Thyroid gland (tissue), 4 donors: ENCODE results near the gene CRYL1. TPM values are rescaled to one million over a fixed set of nuclear protein-coding genes. Genes with fewer than 3 reads are reported as not detected.

ENCODE experiments used
- DNase-seq, 2 donors: peaks; one replicate each; pipeline ENCODE4 v3.0.0-alpha.2; 2019
- H3K27ac ChIP-seq, 3 donors: fragments of 200-600 bp; sonication (generic); 1 replicate in 2 of 3; 2 replicates in 1 of 3; pipeline ENCODE4 v1.5.1; 2016 to 2019; ENCODE audit warnings: mild to moderate bottlenecking in 1 of 3, moderate library complexity in 1 of 3
- H3K27me3 ChIP-seq: fragments of 200-600 bp; sonication (generic); one replicate; pipeline ENCODE4 v1.5.1; 2019
- H3K36me3 ChIP-seq, 2 donors: fragments of 200-600 bp; sonication (generic); one replicate each; pipeline ENCODE4 v1.5.1; 2016 to 2019
- H3K4me1 ChIP-seq, 2 donors: fragments of 200-600 bp; sonication (generic); one replicate each; pipeline ENCODE4 v1.5.1; 2017 to 2019
- H3K4me3 ChIP-seq, 3 donors: fragments of 200-600 bp; sonication (generic); replicated peaks in 1 of 3; 1 replicate in 2 of 3; 2 replicates in 1 of 3; pipeline ENCODE4 v1.5.1; 2016; ENCODE audit warnings: mild to moderate bottlenecking in 1 of 3
- H3K9me3 ChIP-seq: fragments of 200-600 bp; sonication (generic); one replicate; pipeline ENCODE4 v1.5.1; 2017
- POLR2A ChIP-seq, 2 donors: fragments of 450-650 bp; IDR thresholded peaks; one replicate each; pipeline ENCODE4 v1.6.1; 2017; ENCODE audit warnings: antibody characterized with exemption in 2 of 2, mild to moderate bottlenecking in 2 of 2, moderate library complexity in 1 of 2
- WGBS, 2 donors: methylation state at CpG; one replicate each; pipeline ENCODE4 v1.1.5; 2017; 5-methylcytosine and 5-hydroxymethylcytosine counted together
- intact Hi-C: fragments of 100-400 bp; cut with DNase I; formaldehyde crosslinking; loops from one replicate; pipeline ENCODE4 v1.15.1; 2023
- total RNA-seq, 4 donors: library from RNA; depleted of rRNA; stranded (reverse); fragments of >200 nt; gene quantifications; one replicate each; pipeline ENCODE4 v1.2.3, GENCODE V29; 2016
- TF ChIP-seq, protein P1 (sequence below), 6 experiments: fragments of 200-600 bp in 3 of 6; fragments of 450-650 bp in 3 of 6; sonication (generic) in 3 of 6; IDR thresholded peaks; one replicate each; pipeline ENCODE4 v1.5.1; 2016 to 2019; ENCODE audit warnings: antibody characterized with exemption in 6 of 6, mild to moderate bottlenecking in 2 of 6, inconsistent platforms in 1 of 6, moderate library complexity in 1 of 6

Gene CRYL1
- total RNA-seq, 4 donors from 2014 or later, result 33.1 to 53.8 (median 46.7) TPM

DNA sequence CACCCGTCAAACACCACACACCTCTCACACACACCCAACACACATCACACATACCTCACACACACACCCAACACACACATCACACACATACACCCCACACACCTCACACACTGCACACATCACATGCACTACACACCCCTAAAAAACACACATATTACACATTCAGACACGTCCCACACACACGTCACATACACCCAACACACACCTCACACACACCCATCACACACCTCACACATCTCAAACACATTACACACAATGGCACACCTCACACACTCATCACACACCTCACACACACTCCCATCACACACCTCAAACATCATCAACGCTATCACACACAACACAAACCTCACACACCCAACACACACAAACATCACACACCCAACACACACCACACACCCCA, 133.1 kb downstream of the CRYL1 start:
- H3K4me3 ChIP-seq, result no peak overlapping the region
- intact Hi-C loops, result no loop called here
- no peaks in the 10 kb centered on the region for H3K9me3 ChIP-seq
- WGBS, 2 donors, result 95 to 98% methylated on average over 4 of the region's 4 CpGs
- H3K27ac ChIP-seq, result no peak overlapping the region
- DNase-seq, result no peak
- no peaks in the 10 kb centered on the region for H3K36me3 ChIP-seq
- TF ChIP-seq, protein P1, sequence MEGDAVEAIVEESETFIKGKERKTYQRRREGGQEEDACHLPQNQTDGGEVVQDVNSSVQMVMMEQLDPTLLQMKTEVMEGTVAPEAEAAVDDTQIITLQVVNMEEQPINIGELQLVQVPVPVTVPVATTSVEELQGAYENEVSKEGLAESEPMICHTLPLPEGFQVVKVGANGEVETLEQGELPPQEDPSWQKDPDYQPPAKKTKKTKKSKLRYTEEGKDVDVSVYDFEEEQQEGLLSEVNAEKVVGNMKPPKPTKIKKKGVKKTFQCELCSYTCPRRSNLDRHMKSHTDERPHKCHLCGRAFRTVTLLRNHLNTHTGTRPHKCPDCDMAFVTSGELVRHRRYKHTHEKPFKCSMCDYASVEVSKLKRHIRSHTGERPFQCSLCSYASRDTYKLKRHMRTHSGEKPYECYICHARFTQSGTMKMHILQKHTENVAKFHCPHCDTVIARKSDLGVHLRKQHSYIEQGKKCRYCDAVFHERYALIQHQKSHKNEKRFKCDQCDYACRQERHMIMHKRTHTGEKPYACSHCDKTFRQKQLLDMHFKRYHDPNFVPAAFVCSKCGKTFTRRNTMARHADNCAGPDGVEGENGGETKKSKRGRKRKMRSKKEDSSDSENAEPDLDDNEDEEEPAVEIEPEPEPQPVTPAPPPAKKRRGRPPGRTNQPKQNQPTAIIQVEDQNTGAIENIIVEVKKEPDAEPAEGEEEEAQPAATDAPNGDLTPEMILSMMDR (IDR thresholded peaks at IDR 0.05), result no peak
- no peak for TF ChIP-seq POLR2A (IDR thresholded peaks at IDR 0.05)
- H3K4me1 ChIP-seq, result peaks cover 7 to 10% of the 10 kb centered on the region in 2 donors
- H3K27me3 ChIP-seq, result no peaks in the 10 kb centered on the region

DNA sequence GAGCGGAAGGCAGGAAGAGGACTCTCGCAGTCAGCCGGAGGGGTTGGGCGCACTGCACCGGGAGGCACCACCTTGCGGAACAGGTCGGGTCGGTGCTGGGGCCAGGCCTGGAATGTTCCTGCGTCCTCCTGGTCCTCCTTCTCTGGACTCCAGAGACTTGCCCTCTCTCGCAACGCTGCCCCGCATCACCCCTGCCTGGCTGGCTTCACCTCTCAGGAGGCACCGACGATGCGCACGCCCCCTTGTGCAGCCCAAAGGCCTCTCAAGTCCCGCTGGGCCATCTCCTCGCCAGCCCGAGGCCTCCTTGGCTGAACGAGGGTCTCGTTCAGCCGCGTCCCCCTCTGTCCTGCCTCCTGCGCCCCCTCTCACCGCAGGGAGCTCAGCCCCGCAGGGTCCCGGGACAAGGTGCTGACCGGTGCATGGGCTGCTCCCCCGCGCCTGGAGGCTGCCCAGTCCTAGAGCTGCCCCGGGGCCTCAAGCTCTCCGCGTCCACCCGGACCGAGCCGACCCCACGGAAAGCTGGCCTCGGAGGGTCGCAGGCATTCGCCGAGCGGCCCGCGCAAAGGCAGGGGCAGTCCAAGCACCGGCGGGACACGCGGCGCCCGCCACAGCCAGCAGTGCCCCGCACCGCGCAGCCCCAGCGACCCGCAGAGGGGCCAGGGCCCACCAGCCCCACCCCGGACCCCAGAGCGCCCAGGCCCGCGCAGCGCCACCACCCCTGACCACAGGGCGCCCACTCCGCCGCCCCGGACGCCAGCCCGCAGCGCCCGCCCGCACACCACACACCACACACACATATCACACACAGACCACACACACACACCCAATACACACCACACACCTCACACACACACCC, 133.8 kb downstream of the CRYL1 start:
- intact Hi-C loops, result no loop called here
- Histone ChIP-seq H3K27ac (no peak overlapping the region), H3K4me1 (peaks cover 7 to 11% of the 10 kb centered on the region in 2 donors), H3K36me3 (no peaks in the 10 kb centered on the region), H3K9me3 (no peaks in the 10 kb centered on the region), H3K27me3 (no peaks in the 10 kb centered on the region), H3K4me3 (no peak overlapping the region)
- no peak for DNase-seq
- TF ChIP-seq POLR2A (IDR thresholded peaks at IDR 0.05), result no peak
- TF ChIP-seq, protein P1 (IDR thresholded peaks at IDR 0.05), result no peak
- 92 to 95% methylated on average over 38 to 57 of the region's 69 CpGs for WGBS, 2 donors

DNA sequence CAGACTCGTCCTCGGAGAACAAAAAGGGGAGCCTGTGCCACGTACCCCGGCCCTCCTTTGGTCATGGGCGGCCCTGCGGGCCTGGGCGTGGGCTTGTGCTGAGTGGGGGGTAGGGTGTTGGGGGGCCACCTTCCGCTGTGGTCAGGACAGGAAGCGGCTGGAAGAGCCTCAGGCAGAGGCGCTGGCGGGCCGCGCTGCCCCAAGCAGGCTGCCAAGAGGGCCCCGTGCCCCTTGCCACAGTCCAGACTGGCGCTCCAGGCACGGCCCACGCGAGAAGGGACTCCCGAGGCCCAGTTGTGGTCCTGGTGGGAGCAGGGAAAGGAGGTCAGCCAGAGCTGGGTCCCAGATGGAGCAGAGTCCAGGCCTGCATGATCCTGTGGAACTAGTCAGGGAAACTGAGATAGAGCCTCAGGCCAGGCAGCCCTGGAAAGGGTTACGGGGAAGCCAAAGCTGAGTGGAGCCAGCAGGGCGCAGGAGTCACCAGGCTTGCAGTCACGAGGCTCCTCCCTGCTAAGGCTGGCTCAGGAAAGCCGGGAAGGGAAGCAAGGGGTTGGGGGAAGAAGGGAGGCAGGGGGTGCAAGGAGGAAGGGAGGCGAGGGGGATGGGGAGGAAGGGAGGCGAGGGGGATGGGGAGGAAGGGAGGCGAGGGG, 135.0 kb downstream of the CRYL1 start:
- H3K27ac ChIP-seq, result no peak overlapping the region
- no peak for TF ChIP-seq POLR2A (IDR thresholded peaks at IDR 0.05)
- TF ChIP-seq, protein P1 (IDR thresholded peaks at IDR 0.05), result no peak
- 78 to 89% methylated on average over 13 to 21 of the region's 26 CpGs for WGBS, 2 donors
- peaks cover 7 to 11% of the 10 kb centered on the region in 2 donors for H3K4me1 ChIP-seq
- no peaks in the 10 kb centered on the region for H3K36me3 ChIP-seq
- no peaks in the 10 kb centered on the region for H3K27me3 ChIP-seq
- DNase-seq, result no peak
- intact Hi-C loops, result no loop called here
- H3K4me3 ChIP-seq, result no peak overlapping the region
- H3K9me3 ChIP-seq, result no peaks in the 10 kb centered on the region

DNA sequence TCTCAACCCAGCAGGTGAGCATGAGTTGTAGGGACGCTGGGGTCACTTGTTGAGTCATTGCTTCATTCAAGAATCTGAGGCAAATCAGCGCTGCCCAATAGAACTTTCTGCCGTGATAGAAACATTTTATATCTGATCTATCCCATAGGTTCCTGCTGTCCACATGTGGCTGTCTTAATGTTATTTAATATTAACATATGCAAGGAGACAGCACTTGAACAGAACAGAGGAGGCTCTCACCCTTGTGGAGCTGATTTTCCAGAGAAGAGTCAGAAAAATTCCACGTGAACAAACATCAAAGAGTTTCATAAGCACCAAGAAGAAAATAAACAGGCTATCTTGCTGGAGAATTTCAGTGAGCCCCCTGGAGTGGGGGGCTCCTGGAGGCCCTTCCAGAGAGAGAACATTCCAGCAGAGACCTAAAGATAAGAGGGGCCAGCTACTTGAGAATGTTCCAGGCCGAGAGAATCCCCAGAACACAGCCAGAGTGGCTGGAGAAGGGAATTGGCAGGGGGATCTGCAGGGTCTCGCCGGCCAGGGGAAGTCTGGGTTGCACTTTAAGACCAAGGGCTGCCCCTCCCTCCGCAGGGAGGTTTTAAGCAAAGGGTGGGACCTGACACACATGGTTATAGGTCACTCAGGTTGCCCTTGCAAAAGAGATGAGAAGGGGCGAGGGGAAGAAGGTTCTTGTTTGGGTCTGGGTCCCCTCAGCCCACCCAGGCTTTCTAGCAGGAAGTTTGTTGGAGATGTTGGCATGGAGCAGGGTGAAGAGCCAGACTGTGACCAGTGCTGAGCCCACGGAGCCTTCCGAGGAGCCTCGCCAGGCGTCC, 135.7 kb downstream of the CRYL1 start:
- no peak overlapping the region for H3K4me3 ChIP-seq
- 77% methylated on average over 13 of the region's 13 CpGs for WGBS, 2 donors
- H3K27ac ChIP-seq, result no peak overlapping the region
- intact Hi-C loops, result no loop called here
- no peaks in the 10 kb centered on the region for H3K9me3 ChIP-seq
- no peak for TF ChIP-seq POLR2A (IDR thresholded peaks at IDR 0.05)
- no peaks in the 10 kb centered on the region for H3K36me3 ChIP-seq
- no peaks in the 10 kb centered on the region for H3K27me3 ChIP-seq
- no peak for DNase-seq
- H3K4me1 ChIP-seq, result peaks cover 7 to 11% of the 10 kb centered on the region in 2 donors

DNA sequence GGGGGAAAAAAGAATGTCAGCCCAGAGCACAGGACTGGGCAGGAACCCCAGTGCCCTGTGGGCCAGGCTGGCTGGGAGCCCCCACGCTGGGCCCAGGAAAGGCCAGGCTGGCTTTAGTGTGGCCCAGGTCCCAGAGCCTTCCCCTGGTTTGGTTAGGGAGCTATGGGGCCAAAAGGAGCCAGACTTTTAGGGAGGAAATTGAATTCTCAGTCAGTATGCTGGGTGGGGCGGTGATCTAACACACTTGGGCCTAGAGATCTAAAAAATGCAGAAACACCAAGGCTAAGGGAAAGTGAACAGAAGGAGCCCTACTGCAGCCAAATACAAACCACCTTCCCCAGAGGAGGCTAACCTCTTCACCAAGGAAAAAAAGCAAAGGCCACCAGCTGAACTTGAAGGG, 137.5 kb downstream of the CRYL1 start:
- Histone ChIP-seq H3K36me3 (no peaks in the 10 kb centered on the region), H3K27me3 (no peaks in the 10 kb centered on the region), H3K9me3 (no peaks in the 10 kb centered on the region), H3K27ac (peak overlapping the region; percentile 38 to 73 (median 54)), H3K4me1 (peaks cover 9 to 15% of the 10 kb centered on the region in 2 donors), H3K4me3 (no peak overlapping the region)
- DNase-seq, result no peak
- 87 to 91% methylated on average over 2 of the region's 2 CpGs for WGBS, 2 donors
- TF ChIP-seq POLR2A (IDR thresholded peaks at IDR 0.05), result no peak
- TF ChIP-seq, protein P1 (IDR thresholded peaks at IDR 0.05), result no peak
- intact Hi-C loops, result no loop called here
